Lower lobe of right lung (tissue), 2 donors: ENCODE data around the gene TRPV2. TPM values are rescaled to one million over a fixed set of nuclear protein-coding genes. Genes with fewer than 3 reads are reported as not detected.
"Not testable (repeated sequence)": the region's sequence is repeated elsewhere in the genome, so short reads cannot be mapped to it uniquely, and the experiment has no call there.

ENCODE experiments used
- ATAC-seq, 2 donors: fragments of 200-7000 bp; cut with Tn5 transposase; one replicate each; pipeline ENCODE4 v1.9.1; 2020 to 2022; ENCODE audit warnings: mild to moderate bottlenecking in 2 of 2, moderate library complexity in 2 of 2
- DNase-seq: peaks from one replicate; pipeline ENCODE4 v3.0.0-alpha.2; 2020
- H3K27ac ChIP-seq: fragments of 200-600 bp; one replicate; pipeline ENCODE4 v1.8.0; 2022
- H3K27me3 ChIP-seq: fragments of 200-600 bp; one replicate; pipeline ENCODE4 v1.8.0; 2022; ENCODE audit warnings: low read depth
- H3K36me3 ChIP-seq: fragments of 200-600 bp; one replicate; pipeline ENCODE4 v1.8.0; 2022; ENCODE audit warnings: mild to moderate bottlenecking
- H3K4me1 ChIP-seq: fragments of 200-600 bp; one replicate; pipeline ENCODE4 v1.8.0; 2022
- H3K4me3 ChIP-seq: fragments of 200-600 bp; one replicate; pipeline ENCODE4 v1.8.0; 2022; ENCODE audit warnings: mild to moderate bottlenecking
- H3K9me3 ChIP-seq: fragments of 200-600 bp; one replicate; pipeline ENCODE4 v1.8.0; 2022
- intact Hi-C: fragments of 100-400 bp; cut with DNase I; formaldehyde crosslinking; loops from one replicate; pipeline ENCODE4 v1.11.0; 2022
- total RNA-seq: library from RNA; stranded (reverse); fragmentation: NEBNext Ultra II Directional; extraction: Animal tissue kit (Norgen Biotek cat#: 25700); gene quantifications from one replicate; pipeline ENCODE4 v1.2.1, GENCODE V29; 2021
- TF ChIP-seq, protein P1 (sequence below): fragments of 200-600 bp; IDR thresholded peaks from one replicate; pipeline ENCODE4 v1.8.0; 2022; ENCODE audit warnings: antibody characterized with exemption, mild to moderate bottlenecking
- donor health status: DM: no; HTN: yes; CAD: no; lungs with severe emphysema.

Gene TRPV2
- total RNA-seq, 1 donor from 2014 or later: 120 TPM

DNA sequence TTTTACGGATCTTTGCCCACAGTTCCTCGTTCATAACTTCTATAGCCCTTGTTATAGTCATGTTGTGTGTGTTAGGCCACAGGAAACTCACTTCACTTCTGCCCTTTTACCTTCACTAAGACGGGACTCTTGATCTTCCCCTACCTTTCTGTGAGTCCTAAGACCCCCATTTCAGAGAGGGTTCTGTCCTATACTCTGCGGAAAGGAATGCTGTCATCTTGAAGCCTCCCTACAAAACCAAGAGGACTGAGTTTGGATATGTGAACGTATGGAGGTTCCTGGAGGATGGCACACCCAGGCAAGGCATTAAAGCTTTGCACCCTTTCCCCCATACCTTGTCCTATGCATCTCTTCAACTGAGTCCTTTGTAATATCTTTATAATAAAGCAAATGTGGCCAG lies 30.8 kb upstream of the TRPV2 start:
- intact Hi-C loops: no loop called here
- no peak overlapping the region for H3K27ac ChIP-seq
- H3K4me3 ChIP-seq: no peak overlapping the region
- no peaks in the 10 kb centered on the region for H3K9me3 ChIP-seq
- TF ChIP-seq, protein P1, sequence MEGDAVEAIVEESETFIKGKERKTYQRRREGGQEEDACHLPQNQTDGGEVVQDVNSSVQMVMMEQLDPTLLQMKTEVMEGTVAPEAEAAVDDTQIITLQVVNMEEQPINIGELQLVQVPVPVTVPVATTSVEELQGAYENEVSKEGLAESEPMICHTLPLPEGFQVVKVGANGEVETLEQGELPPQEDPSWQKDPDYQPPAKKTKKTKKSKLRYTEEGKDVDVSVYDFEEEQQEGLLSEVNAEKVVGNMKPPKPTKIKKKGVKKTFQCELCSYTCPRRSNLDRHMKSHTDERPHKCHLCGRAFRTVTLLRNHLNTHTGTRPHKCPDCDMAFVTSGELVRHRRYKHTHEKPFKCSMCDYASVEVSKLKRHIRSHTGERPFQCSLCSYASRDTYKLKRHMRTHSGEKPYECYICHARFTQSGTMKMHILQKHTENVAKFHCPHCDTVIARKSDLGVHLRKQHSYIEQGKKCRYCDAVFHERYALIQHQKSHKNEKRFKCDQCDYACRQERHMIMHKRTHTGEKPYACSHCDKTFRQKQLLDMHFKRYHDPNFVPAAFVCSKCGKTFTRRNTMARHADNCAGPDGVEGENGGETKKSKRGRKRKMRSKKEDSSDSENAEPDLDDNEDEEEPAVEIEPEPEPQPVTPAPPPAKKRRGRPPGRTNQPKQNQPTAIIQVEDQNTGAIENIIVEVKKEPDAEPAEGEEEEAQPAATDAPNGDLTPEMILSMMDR: no peak
- peaks cover 30% of the 10 kb centered on the region for H3K36me3 ChIP-seq
- peaks cover 25% of the 10 kb centered on the region for H3K4me1 ChIP-seq
- ATAC-seq: no peak
- DNase-seq: no peak
- H3K27me3 ChIP-seq: no peaks in the 10 kb centered on the region

DNA sequence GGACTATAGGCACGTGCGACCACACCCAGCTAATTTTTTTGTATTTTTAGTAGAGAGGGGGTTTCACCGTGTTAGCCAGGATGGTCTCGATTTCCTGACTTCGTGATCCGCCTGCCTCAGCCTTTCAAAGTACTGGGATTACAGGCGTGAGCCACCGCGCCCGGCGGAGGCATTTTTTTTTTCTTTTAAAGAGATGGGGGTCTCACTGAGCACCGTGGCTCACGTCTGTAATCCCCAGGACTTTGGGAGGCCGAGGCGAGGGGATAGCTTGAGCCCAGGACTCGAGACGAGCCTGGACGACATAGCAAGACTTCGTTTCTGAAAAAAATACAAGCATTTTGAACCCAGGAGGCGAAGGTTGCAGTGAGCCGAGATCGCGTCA lies 29.3 kb upstream of the TRPV2 start:
- ATAC-seq, H3K9me3 ChIP-seq, H3K27me3 ChIP-seq, intact Hi-C loops, DNase-seq, H3K27ac ChIP-seq: not testable (repeated sequence)
- peaks cover 25% of the 10 kb centered on the region for H3K4me1 ChIP-seq
- peaks cover 30% of the 10 kb centered on the region for H3K36me3 ChIP-seq
- peak overlapping the region; percentile 56 for H3K4me3 ChIP-seq

DNA sequence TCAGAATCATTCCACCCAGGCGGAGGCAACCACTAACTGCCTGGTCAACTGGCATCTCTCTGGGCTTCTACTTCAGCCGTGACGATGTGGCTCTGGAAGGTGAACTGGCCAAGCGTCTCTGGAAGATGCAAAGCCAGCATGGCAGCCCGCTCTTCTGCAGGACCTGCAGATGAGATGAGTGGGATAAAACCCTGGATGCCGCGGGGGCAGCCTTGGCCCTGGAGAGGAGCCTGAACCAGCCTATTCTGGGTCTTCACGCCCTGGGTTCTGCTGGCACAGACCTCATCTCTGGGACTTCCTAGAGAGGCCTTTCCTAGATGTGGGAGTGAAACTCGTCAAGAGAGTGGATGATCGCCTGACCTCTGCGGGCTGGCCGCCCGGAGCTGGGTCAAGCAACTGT lies 23.9 kb upstream of the TRPV2 start:
- no peak for ATAC-seq
- DNase-seq: no peak
- intact Hi-C loops: no loop called here
- Histone ChIP-seq H3K4me1 (no peaks in the 10 kb centered on the region), H3K27ac (no peak overlapping the region), H3K9me3 (no peaks in the 10 kb centered on the region), H3K4me3 (no peak overlapping the region), H3K27me3 (no peaks in the 10 kb centered on the region), H3K36me3 (no peaks in the 10 kb centered on the region)
- TF ChIP-seq, protein P1: no peak

DNA sequence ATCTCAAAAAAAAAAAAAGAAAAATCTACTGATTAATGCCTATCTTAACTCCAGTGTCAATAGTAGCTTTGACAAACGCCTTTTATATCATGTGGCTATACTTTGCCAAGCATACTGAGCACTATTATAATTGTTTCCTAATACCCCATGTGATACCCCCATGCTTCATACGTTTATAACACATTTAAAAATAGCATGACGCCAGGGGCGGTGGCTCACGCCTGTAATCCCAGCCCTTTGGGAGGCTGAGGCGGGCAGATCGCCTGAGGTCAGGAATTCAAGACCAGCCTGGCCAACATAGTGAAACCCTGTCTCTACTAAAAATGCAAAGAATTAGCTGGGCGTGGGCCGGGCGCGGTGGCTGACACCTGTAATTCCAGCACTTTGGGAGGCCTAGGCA lies 22.9 kb upstream of the TRPV2 start:
- H3K4me3 ChIP-seq, H3K36me3 ChIP-seq, H3K27me3 ChIP-seq, DNase-seq, H3K4me1 ChIP-seq, intact Hi-C loops, ATAC-seq, H3K9me3 ChIP-seq, H3K27ac ChIP-seq: not testable (repeated sequence)

DNA sequence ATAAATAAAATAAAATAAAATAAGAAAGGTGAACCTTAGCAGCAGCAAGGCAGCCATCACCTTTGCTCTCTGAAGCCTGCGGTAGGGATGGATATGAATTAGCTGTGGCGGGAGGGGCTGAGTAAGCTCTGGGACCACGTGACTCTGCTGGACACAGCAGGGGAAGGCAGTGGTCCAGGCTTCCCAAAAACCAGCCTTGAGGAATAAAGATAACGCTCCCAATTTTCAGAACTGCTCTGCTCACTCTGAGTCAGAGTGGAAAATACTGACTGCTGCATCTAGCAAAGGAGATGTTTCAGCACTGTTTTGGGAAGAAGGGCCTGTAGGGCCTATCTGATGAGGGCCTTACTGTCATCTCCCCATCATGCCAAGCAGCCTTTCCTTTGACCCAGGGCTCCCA lies 19.5 kb upstream of the TRPV2 start:
- H3K36me3 ChIP-seq, H3K4me3 ChIP-seq, intact Hi-C loops, DNase-seq, ATAC-seq, H3K4me1 ChIP-seq, H3K27ac ChIP-seq, H3K9me3 ChIP-seq, H3K27me3 ChIP-seq: not testable (repeated sequence)

DNA sequence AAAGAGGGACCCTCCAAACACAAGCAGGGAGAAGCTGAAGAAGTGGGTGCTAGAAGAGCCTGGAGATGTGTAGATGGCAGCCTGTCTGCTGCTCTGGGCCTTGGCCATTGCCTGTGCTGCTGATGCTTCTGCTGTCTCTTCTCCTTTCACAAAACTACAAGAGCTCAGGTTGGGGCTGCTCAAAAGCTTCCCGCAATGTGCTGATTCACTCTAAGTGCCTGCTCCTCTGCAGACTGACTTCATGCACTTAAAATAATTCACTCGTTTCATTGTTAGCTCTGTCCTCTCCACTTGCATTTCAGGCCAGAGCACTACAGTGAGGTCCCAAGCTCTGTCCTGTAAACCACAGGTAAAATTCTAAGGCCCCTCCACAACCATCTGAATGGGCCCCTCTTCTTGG lies 18.7 kb upstream of the TRPV2 start:
- ATAC-seq, H3K27ac ChIP-seq, intact Hi-C loops, DNase-seq, H3K36me3 ChIP-seq, H3K9me3 ChIP-seq, H3K4me3 ChIP-seq, H3K27me3 ChIP-seq, H3K4me1 ChIP-seq: not testable (repeated sequence)

DNA sequence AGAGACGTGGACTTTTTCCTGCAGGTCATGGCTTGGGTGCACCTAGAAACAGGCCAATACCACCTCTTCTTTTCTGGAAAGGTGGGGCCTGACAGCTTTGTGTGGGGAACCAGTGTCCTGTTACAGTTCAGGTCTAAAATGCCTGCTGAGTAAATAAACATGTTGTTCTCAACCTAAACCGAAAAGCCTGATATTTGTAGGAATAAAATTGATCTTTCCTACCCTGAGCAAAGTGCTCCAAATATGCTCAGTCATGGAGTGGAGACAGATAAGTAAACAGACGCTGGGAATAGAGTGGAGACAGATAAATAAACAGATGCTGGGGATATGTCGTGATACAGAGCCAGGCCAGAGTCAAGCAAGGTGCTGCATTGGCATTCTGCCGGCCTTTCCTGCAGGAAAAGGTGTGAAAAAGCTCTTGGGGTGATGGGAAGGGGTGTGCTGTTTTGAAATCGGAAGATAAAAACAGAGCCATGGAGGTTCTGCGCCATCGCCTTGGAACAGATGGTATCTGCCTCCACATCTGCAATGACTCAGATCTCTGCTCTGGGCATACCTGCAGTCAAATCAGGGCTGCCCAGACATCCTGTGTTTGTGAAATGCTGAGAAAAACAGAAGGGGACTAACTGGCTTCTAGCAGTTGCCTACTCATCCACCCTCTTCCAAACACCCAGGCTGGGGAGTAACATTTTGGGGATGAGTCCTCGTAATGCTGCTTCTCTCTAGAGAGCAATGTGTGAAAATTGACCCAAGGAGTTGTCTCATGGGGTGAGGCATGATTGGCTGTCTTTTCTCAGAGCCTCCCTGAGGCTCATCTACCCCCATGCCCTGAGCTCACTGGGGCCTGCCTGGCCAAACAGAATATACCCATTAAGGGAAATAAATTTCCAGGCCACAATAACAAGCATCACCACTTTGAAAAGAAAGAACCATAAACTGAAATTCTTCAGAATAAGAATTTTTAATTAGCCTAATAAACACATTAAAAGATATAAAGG lies 16.8 kb upstream of the TRPV2 start:
- Histone ChIP-seq H3K4me1 (no peaks in the 10 kb centered on the region), H3K4me3 (no peak overlapping the region), H3K27ac (no peak overlapping the region), H3K27me3 (no peaks in the 10 kb centered on the region), H3K9me3 (no peaks in the 10 kb centered on the region), H3K36me3 (no peaks in the 10 kb centered on the region)
- intact Hi-C loops: no loop called here
- no peak for DNase-seq
- no peak for ATAC-seq
- TF ChIP-seq, protein P1: no peak

DNA sequence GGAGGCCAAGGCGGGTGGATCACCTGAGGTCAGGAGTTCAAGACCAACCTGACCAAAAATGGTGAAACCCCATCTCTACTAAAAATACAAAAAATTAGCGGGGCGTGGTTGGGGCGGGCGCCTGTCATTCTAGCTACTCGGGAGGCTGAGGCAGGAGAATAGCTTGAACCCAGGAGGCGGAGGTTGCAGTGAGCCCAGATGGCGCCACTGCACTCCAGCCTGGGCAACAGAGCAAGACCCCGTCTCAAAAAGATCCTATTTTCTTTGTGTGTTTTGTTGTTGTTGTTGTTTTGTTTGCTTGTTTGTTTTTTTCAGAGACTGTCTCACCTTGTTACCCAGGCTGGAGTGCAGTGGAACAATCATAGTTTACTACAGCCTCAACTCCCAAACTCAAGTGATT lies 11.5 kb upstream of the TRPV2 start:
- H3K9me3 ChIP-seq, H3K4me3 ChIP-seq, intact Hi-C loops, H3K27me3 ChIP-seq, ATAC-seq, DNase-seq, H3K27ac ChIP-seq, H3K36me3 ChIP-seq: not testable (repeated sequence)
- H3K4me1 ChIP-seq: peaks cover 14% of the 10 kb centered on the region
